PC-9 (cell line): ENCODE data around the gene SLIRP. TPM values are rescaled to one million over a fixed set of nuclear protein-coding genes. Genes with fewer than 3 reads are reported as not detected.
"Not testable (repeated sequence)": the region's sequence is repeated elsewhere in the genome, so short reads cannot be mapped to it uniquely, and the experiment has no call there.

ENCODE experiments used
- BruUV-seq: library from RNA; stranded (reverse); fragments of 400-500 nt; replicated peaks from 2 replicates; lab custom pipeline; 2021; lab: Mats Ljungman, UMichigan
- CTCF ChIA-PET: fragments of 300-600 bp; sonication (Branson Sonifier 250); formaldehyde crosslinking; loops from one replicate; lab custom pipeline; 2022; ENCODE audit warnings: antibody characterized with exemption; lab: Charles Lee
- POLR2A ChIA-PET: fragments of 300-600 bp; sonication (Branson Sonifier 250); formaldehyde crosslinking; loops from one replicate; lab custom pipeline; 2022; ENCODE audit warnings: antibody characterized with exemption; ENCODE audit not compliant: unreplicated experiment; lab: Charles Lee
- DNase-seq, 2 experiments: peaks; one replicate each; pipeline versions ENCODE4 v3.0.0 to v3.0.0-alpha.2; 2015 to 2022; ENCODE audit warnings: mixed read lengths in 1 of 2
- H2AFZ ChIP-seq: fragments of 200-600 bp; sonication (generic); 2 replicates; pipeline ENCODE4 v1.8.1; 2017; ENCODE audit warnings: antibody characterized with exemption
- H3F3A ChIP-seq: fragments of 200-600 bp; sonication (generic); 2 replicates; pipeline ENCODE4 v1.8.1; 2017; ENCODE audit warnings: antibody characterized with exemption, mild to moderate bottlenecking, low read depth; ENCODE audit not compliant: insufficient read depth
- H3K27ac ChIP-seq: fragments of 200-600 bp; sonication (generic); 2 replicates; pipeline ENCODE4 v1.6.1; 2016; ENCODE audit warnings: mixed run types
- H3K27me3 ChIP-seq: fragments of 200-600 bp; sonication (generic); 2 replicates; pipeline ENCODE4 v1.6.1; 2016; ENCODE audit warnings: low read depth, mixed run types; ENCODE audit not compliant: insufficient read depth
- H3K36me3 ChIP-seq: fragments of 200-600 bp; sonication (generic); 2 replicates; pipeline ENCODE4 v1.6.1; 2016; ENCODE audit warnings: low read depth, mixed run types
- H3K4me1 ChIP-seq: fragments of 200-600 bp; sonication (generic); replicated peaks from 2 replicates; pipeline ENCODE4 v1.6.1; 2016; ENCODE audit warnings: mixed run types; ENCODE audit not compliant: insufficient read depth
- H3K4me2 ChIP-seq: fragments of 200-600 bp; sonication (generic); 2 replicates; pipeline ENCODE4 v1.6.1; 2017; ENCODE audit warnings: mixed run types
- H3K4me3 ChIP-seq: fragments of 200-600 bp; sonication (generic); 2 replicates; pipeline ENCODE4 v1.6.1; 2016; ENCODE audit warnings: mixed run types
- H3K79me2 ChIP-seq: fragments of 200-600 bp; sonication (generic); 2 replicates; pipeline ENCODE4 v1.6.1; 2017; ENCODE audit warnings: low read depth, mixed run types
- H3K9me2 ChIP-seq: fragments of 200-600 bp; sonication (generic); 2 replicates; pipeline ENCODE4 v1.8.1; 2017; ENCODE audit warnings: mild to moderate bottlenecking; ENCODE audit not compliant: insufficient read depth
- H3K9me3 ChIP-seq: fragments of 200-600 bp; sonication (generic); 2 replicates; pipeline ENCODE4 v1.8.1; 2016; ENCODE audit warnings: low read depth; ENCODE audit not compliant: insufficient read depth
- H4K20me1 ChIP-seq: fragments of 200-600 bp; sonication (generic); 2 replicates; pipeline ENCODE4 v1.8.1; 2017; ENCODE audit not compliant: insufficient read depth
- CTCF ChIP-seq: fragments of 200-600 bp; sonication (generic); conservative IDR thresholded peaks from 2 replicates; pipeline ENCODE4 v1.6.1; 2017; ENCODE audit warnings: mixed run types, antibody characterized with exemption, mild to moderate bottlenecking, moderate library complexity
- EZH2 ChIP-seq: fragments of 200-600 bp; sonication (generic); IDR thresholded peaks from 2 replicates; pipeline ENCODE4 v1.8.0; 2017; ENCODE audit warnings: antibody characterized with exemption, low read depth
- intact Hi-C: fragments of 100-400 bp; cut with micrococcal nuclease; formaldehyde crosslinking; loops from one replicate; pipeline ENCODE4 v1.10.0; 2022; ENCODE audit not compliant: unreplicated experiment
- total RNA-seq: library from RNA; stranded (reverse); gene quantifications from 2 replicates; pipeline ENCODE4 v1.2.3, GENCODE V29; 2021

Gene SLIRP
- total RNA-seq, 1 experiment from 2014 or later, result 375 TPM

- H3K4me2 ChIP-seq, result no peak overlapping the region
- intact Hi-C loops, result no loop called here
Observed at GRCh38 chr14:77746064-77746702, 38.3 kb downstream of the SLIRP start.

GRCh38 chr14:77747425-77747824, 39.5 kb downstream of the SLIRP start:
- H2AFZ ChIP-seq, POLR2A ChIA-PET, H3K9me3 ChIP-seq, H3K27me3 ChIP-seq, H3K27ac ChIP-seq, H3K4me3 ChIP-seq, H3K4me2 ChIP-seq, CTCF ChIA-PET, DNase-seq, intact Hi-C loops, BruUV-seq, H3K9me2 ChIP-seq, H3K4me1 ChIP-seq: not testable (repeated sequence)
- peaks cover 59% of the 10 kb centered on the region for H3K36me3 ChIP-seq
- H3F3A ChIP-seq, result 0 out of 2 replicates have a peak, but pooled peaks cover 14% of the 10 kb centered on the region
- H3K79me2 ChIP-seq, result peaks cover 19% of the 10 kb centered on the region; the same call in 1 of the 2 replicates
- H4K20me1 ChIP-seq, result peaks cover 54% of the 10 kb centered on the region

More at GRCh38 chr14:77746064-77746702, 38.3 kb downstream of the SLIRP start:
- TF ChIP-seq CTCF (no peak), EZH2 (no peak)
- Histone ChIP-seq H3K4me1 (no peaks in the 10 kb centered on the region), H3F3A (0 out of 2 replicates have a peak, but pooled peaks cover 10% of the 10 kb centered on the region), H3K79me2 (peaks cover 27% of the 10 kb centered on the region), H3K36me3 (peaks cover 60% of the 10 kb centered on the region), H3K27ac (no peak overlapping the region), H3K27me3 (no peaks in the 10 kb centered on the region), H3K9me3 (no peaks in the 10 kb centered on the region), H4K20me1 (peaks cover 52% of the 10 kb centered on the region), H3K4me3 (no peak overlapping the region), H3K9me2 (no peaks in the 10 kb centered on the region), H2AFZ (no peak overlapping the region)
- POLR2A ChIA-PET, result no interaction called here
- no TSS peak for BruUV-seq
- CTCF ChIA-PET, result no interaction called here
- DNase-seq, result no peak

- H4K20me1 ChIP-seq, result peaks cover 66% of the 10 kb centered on the region
- H3K27me3 ChIP-seq, result no peaks in the 10 kb centered on the region
- intact Hi-C loops, result loop anchor here (2.0 kb wide), 1 partner anchor 23 kb away; no protein-coding TSS in a partner anchor
- peaks cover 58% of the 10 kb centered on the region for H3K36me3 ChIP-seq
- no peak overlapping the region for H3K4me2 ChIP-seq
- no peak overlapping the region for H3K27ac ChIP-seq
- ChIA-PET CTCF (no interaction called here), POLR2A (interaction anchor here (0.6 kb wide), 5 partner anchors 25 to 75 kb away, joined by 3 to 10 read pairs (median 5); no protein-coding TSS in a partner anchor)
- H2AFZ ChIP-seq, result no peak overlapping the region
- BruUV-seq, result no TSS peak
- TF ChIP-seq EZH2 (no peak), CTCF (no peak)
- no peaks in the 10 kb centered on the region for H3K9me3 ChIP-seq
- DNase-seq, result no peak
- H3K4me3 ChIP-seq, result no peak overlapping the region
- H3F3A ChIP-seq, result peaks cover 12% of the 10 kb centered on the region; the same call in 1 of the 2 replicates
- peaks cover 28% of the 10 kb centered on the region for H3K79me2 ChIP-seq
- H3K4me1 ChIP-seq, result no peaks in the 10 kb centered on the region
- H3K9me2 ChIP-seq, result no peaks in the 10 kb centered on the region
Observed at GRCh38 chr14:77752266-77752665, 44.4 kb downstream of the SLIRP start.
